ENCODE data around the gene EXD3.

Gene EXD3

GRCh38 chr9:137458194-137459151, 35.5 kb upstream of the EXD3 start:
- H3K27ac ChIP-seq (replicated peaks; ENCODE audit: low read length) = no peak overlapping the region
- H2AFZ ChIP-seq (ENCODE audit: low read length) = peak overlapping the region; percentile 99
- peak overlapping the region; percentile 81 to 91 for H3K4me3 ChIP-seq (ENCODE audit: low read length in 2 of 2)
- peak overlapping the region; percentile 98 for H3K14ac ChIP-seq (ENCODE audit: low read length)
- H4K91ac ChIP-seq (ENCODE audit: low read depth, low read length, poor library complexity) = no peak overlapping the region
- peaks cover 0 to 6% (median 0%) of the 10 kb centered on the region in 3 experiments for H3K27me3 ChIP-seq (ENCODE audit: control insufficient read depth in 3 of 3, insufficient read depth in 3 of 3, low read depth in 1 of 3, low read length in 3 of 3)
- H3K4me1 ChIP-seq (ENCODE audit: control insufficient read depth in 2 of 2, insufficient read depth in 1 of 2, low read depth in 1 of 2, low read length in 2 of 2) = peaks cover 11 to 20% of the 10 kb centered on the region in 2 donors
- peak overlapping the region; percentile 76 for H3K4ac ChIP-seq (ENCODE audit: low read length)
- DNase-seq (ENCODE audit: low spot score) = no peak
- peak overlapping the region; percentile 93 for H3K18ac ChIP-seq (ENCODE audit: low read length)
- H3K9me3 ChIP-seq (replicated peaks in 1 of 2; ENCODE audit: control insufficient read depth in 2 of 2, insufficient read depth in 1 of 2, low read depth in 1 of 2, low read length in 2 of 2) = peaks cover 0 to 2% of the 10 kb centered on the region in 2 donors
- no peak overlapping the region for H2BK12ac ChIP-seq (ENCODE audit: low read length)
- H3K4me2 ChIP-seq (ENCODE audit: insufficient read depth, low read length, poor library complexity, severe bottlenecking) = peak overlapping the region; percentile 97
- peak overlapping the region; percentile 93 for H3K23ac ChIP-seq (ENCODE audit: low read depth, low read length, poor library complexity)
- H3K36me3 ChIP-seq (replicated peaks in 1 of 2; ENCODE audit: control insufficient read depth in 2 of 2, insufficient read depth in 2 of 2, low read length in 2 of 2) = peaks cover 19 to 40% of the 10 kb centered on the region in 2 donors
- H4K8ac ChIP-seq (ENCODE audit: low read depth, low read length) = no peak overlapping the region
- peak overlapping the region; percentile 17 for H2BK120ac ChIP-seq (ENCODE audit: low read depth, low read length)
- H2AK5ac ChIP-seq (ENCODE audit: low read depth, low read length) = peak overlapping the region; percentile 99
- no CpG with 5 or more reads among the region's 88 CpGs for WGBS, 2 donors (ENCODE audit: extremely low coverage in 2 of 2, insufficient read length in 2 of 2, insufficient replicate concordance in 1 of 2)
- peak overlapping the region; percentile 99 for H3K9ac ChIP-seq (ENCODE audit: low read depth, low read length, poor library complexity)
- H2BK15ac ChIP-seq (ENCODE audit: low read length) = peak overlapping the region; percentile 37
- H2BK5ac ChIP-seq (ENCODE audit: low read length) = peak overlapping the region; percentile 82
- peaks cover 23% of the 10 kb centered on the region for H3K79me1 ChIP-seq (ENCODE audit: low read depth, low read length)

- peak overlapping the region; percentile 17 for H2BK120ac ChIP-seq (ENCODE audit: low read depth, low read length)
- peaks cover 11 to 26% of the 10 kb centered on the region in 2 donors for H3K4me1 ChIP-seq (ENCODE audit: control insufficient read depth in 2 of 2, insufficient read depth in 1 of 2, low read depth in 1 of 2, low read length in 2 of 2)
- H2AK5ac ChIP-seq (ENCODE audit: low read depth, low read length) = peak overlapping the region; percentile 99
- peaks cover 25% of the 10 kb centered on the region for H3K79me1 ChIP-seq (ENCODE audit: low read depth, low read length)
- H3K4me2 ChIP-seq (ENCODE audit: insufficient read depth, low read length, poor library complexity, severe bottlenecking) = peak overlapping the region; percentile 97
- peak overlapping the region; percentile 37 for H2BK15ac ChIP-seq (ENCODE audit: low read length)
- peak overlapping the region; percentile 98 for H3K14ac ChIP-seq (ENCODE audit: low read length)
- H4K8ac ChIP-seq (ENCODE audit: low read depth, low read length) = no peak overlapping the region
- peak overlapping the region; percentile 82 for H2BK5ac ChIP-seq (ENCODE audit: low read length)
- H3K18ac ChIP-seq (ENCODE audit: low read length) = peak overlapping the region; percentile 38
- DNase-seq (ENCODE audit: low spot score) = no peak
- H2BK12ac ChIP-seq (ENCODE audit: low read length) = no peak overlapping the region
- H3K27me3 ChIP-seq (ENCODE audit: control insufficient read depth in 3 of 3, insufficient read depth in 3 of 3, low read depth in 1 of 3, low read length in 3 of 3) = peaks cover 0 to 4% (median 0%) of the 10 kb centered on the region in 3 experiments
- WGBS, 2 donors (ENCODE audit: extremely low coverage in 2 of 2, insufficient read length in 2 of 2, insufficient replicate concordance in 1 of 2) = no CpG with 5 or more reads among the region's 44 CpGs
- H3K36me3 ChIP-seq (replicated peaks in 1 of 2; ENCODE audit: control insufficient read depth in 2 of 2, insufficient read depth in 2 of 2, low read length in 2 of 2) = peaks cover 24 to 48% of the 10 kb centered on the region in 2 donors
- H3K4ac ChIP-seq (ENCODE audit: low read length) = no peak overlapping the region
- peak overlapping the region; percentile 93 for H3K23ac ChIP-seq (ENCODE audit: low read depth, low read length, poor library complexity)
- H3K27ac ChIP-seq (replicated peaks; ENCODE audit: low read length) = no peak overlapping the region
- H3K9ac ChIP-seq (ENCODE audit: low read depth, low read length, poor library complexity) = peak overlapping the region; percentile 99
- no peak overlapping the region for H2AFZ ChIP-seq (ENCODE audit: low read length)
- H4K91ac ChIP-seq (ENCODE audit: low read depth, low read length, poor library complexity) = no peak overlapping the region
- peaks cover 0 to 2% of the 10 kb centered on the region in 2 donors for H3K9me3 ChIP-seq (replicated peaks in 1 of 2; ENCODE audit: control insufficient read depth in 2 of 2, insufficient read depth in 1 of 2, low read depth in 1 of 2, low read length in 2 of 2)
- peak overlapping the region in 1 of 2 donors; percentile 81 for H3K4me3 ChIP-seq (ENCODE audit: low read length in 2 of 2)
These were observed 34.6 kb upstream of the EXD3 start for GRCh38 chr9:137457406-137458193.

DNA sequence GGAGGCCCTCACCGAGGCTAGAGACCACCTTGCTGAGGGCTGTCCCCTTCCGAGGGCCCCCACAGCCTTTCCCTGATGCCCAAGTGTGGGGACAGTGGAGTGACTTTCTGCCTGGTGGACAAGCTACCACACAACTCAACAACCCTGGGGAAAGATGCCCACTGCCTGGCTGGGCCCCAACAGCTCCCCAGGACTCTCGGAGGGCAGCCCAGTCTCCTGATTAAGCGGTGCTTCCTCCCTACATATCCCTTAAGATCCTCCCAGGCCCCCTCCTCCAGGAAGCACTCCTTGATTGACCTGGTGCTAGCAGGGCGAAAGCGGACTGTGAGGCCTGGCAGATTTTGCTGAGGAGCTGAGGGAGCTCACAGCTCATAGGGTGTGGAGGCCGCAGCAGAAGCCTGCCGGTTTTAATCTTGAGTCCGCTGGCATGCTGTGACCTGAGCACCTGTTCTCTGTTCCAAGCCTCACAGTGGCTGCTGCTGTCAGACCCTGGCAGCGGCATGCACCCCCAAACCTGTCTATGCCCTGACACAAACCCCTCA, 34.0 kb upstream of the EXD3 start:
- no peak overlapping the region for H3K14ac ChIP-seq (ENCODE audit: low read length)
- no peak for DNase-seq (ENCODE audit: low spot score)
- H3K4ac ChIP-seq (ENCODE audit: low read length) = no peak overlapping the region
- H2BK120ac ChIP-seq (ENCODE audit: low read depth, low read length) = no peak overlapping the region
- no peak overlapping the region for H3K27ac ChIP-seq (replicated peaks; ENCODE audit: low read length)
- no peak overlapping the region for H2BK12ac ChIP-seq (ENCODE audit: low read length)
- no peaks in the 10 kb centered on the region for H3K9me3 ChIP-seq (replicated peaks in 1 of 2; ENCODE audit: control insufficient read depth in 2 of 2, insufficient read depth in 1 of 2, low read depth in 1 of 2, low read length in 2 of 2)
- no peak overlapping the region for H2BK15ac ChIP-seq (ENCODE audit: low read length)
- H4K91ac ChIP-seq (ENCODE audit: low read depth, low read length, poor library complexity) = no peak overlapping the region
- no CpG with 5 or more reads among the region's 10 CpGs for WGBS, 2 donors (ENCODE audit: extremely low coverage in 2 of 2, insufficient read length in 2 of 2, insufficient replicate concordance in 1 of 2)
- peaks cover 11 to 26% of the 10 kb centered on the region in 2 donors for H3K4me1 ChIP-seq (ENCODE audit: control insufficient read depth in 2 of 2, insufficient read depth in 1 of 2, low read depth in 1 of 2, low read length in 2 of 2)
- H3K79me1 ChIP-seq (ENCODE audit: low read depth, low read length) = peaks cover 28% of the 10 kb centered on the region
- H2BK5ac ChIP-seq (ENCODE audit: low read length) = no peak overlapping the region
- no peak overlapping the region for H3K18ac ChIP-seq (ENCODE audit: low read length)
- no peak overlapping the region for H2AFZ ChIP-seq (ENCODE audit: low read length)
- no peak overlapping the region for H3K4me2 ChIP-seq (ENCODE audit: insufficient read depth, low read length, poor library complexity, severe bottlenecking)
- H3K23ac ChIP-seq (ENCODE audit: low read depth, low read length, poor library complexity) = peak overlapping the region; percentile 93
- no peak overlapping the region for H3K4me3 ChIP-seq (ENCODE audit: low read length in 2 of 2)
- no peak overlapping the region for H3K9ac ChIP-seq (ENCODE audit: low read depth, low read length, poor library complexity)
- H3K27me3 ChIP-seq (ENCODE audit: control insufficient read depth in 3 of 3, insufficient read depth in 3 of 3, low read depth in 1 of 3, low read length in 3 of 3) = no peaks in the 10 kb centered on the region
- no peak overlapping the region for H4K8ac ChIP-seq (ENCODE audit: low read depth, low read length)
- peaks cover 26 to 53% of the 10 kb centered on the region in 2 donors for H3K36me3 ChIP-seq (replicated peaks in 1 of 2; ENCODE audit: control insufficient read depth in 2 of 2, insufficient read depth in 2 of 2, low read length in 2 of 2)
- H2AK5ac ChIP-seq (ENCODE audit: low read depth, low read length) = peak overlapping the region; percentile 70
